Measurements from ENCODE around the gene EXOC6.

- TF ChIP-seq, protein P1, sequence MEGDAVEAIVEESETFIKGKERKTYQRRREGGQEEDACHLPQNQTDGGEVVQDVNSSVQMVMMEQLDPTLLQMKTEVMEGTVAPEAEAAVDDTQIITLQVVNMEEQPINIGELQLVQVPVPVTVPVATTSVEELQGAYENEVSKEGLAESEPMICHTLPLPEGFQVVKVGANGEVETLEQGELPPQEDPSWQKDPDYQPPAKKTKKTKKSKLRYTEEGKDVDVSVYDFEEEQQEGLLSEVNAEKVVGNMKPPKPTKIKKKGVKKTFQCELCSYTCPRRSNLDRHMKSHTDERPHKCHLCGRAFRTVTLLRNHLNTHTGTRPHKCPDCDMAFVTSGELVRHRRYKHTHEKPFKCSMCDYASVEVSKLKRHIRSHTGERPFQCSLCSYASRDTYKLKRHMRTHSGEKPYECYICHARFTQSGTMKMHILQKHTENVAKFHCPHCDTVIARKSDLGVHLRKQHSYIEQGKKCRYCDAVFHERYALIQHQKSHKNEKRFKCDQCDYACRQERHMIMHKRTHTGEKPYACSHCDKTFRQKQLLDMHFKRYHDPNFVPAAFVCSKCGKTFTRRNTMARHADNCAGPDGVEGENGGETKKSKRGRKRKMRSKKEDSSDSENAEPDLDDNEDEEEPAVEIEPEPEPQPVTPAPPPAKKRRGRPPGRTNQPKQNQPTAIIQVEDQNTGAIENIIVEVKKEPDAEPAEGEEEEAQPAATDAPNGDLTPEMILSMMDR (IDR thresholded peaks at IDR 0.05; ENCODE audit: insufficient read depth, low read length): no peak
- no peak for TF ChIP-seq POLR2AphosphoS5 (IDR thresholded peaks at IDR 0.05; ENCODE audit: low read depth)
These were observed 246.9 kb downstream of the EXOC6 start for GRCh38 chr10:93095225-93095624.

Measured in HL-60 (cell line).